CD8-positive, alpha-beta memory T cell (primary cell): ENCODE measurements around the gene METTL16. TPM values are rescaled to one million over a fixed set of nuclear protein-coding genes. Genes with fewer than 3 reads are reported as not detected.
"Not testable (repeated sequence)": the region's sequence is repeated elsewhere in the genome, so short reads cannot be mapped to it uniquely, and the experiment has no call there.

Source experiments
- CTCF ChIA-PET: fragments of 350-600 bp; sonication (Branson Sonifier 250); formaldehyde crosslinking; loops from one replicate; lab custom pipeline; 2021; ENCODE audit warnings: antibody characterized with exemption; lab: Charles Lee
- POLR2A ChIA-PET: fragments of 350-600 bp; sonication (Branson Sonifier 250); formaldehyde crosslinking; loops from one replicate; lab custom pipeline; 2021; ENCODE audit warnings: antibody characterized with exemption; lab: Charles Lee
- DNase-seq, 5 donors: peaks; one replicate each; pipeline versions ENCODE4 v3.0.0 to v3.0.0-alpha.2; 2020 to 2022; ENCODE audit warnings: mixed read lengths in 1 of 5
- H3K27ac ChIP-seq: one replicate; pipeline ENCODE4 v1.7.0; 2013; ENCODE audit warnings: low read depth, mild to moderate bottlenecking, low read length, moderate library complexity
- H3K27me3 ChIP-seq: 2 replicates; pipeline ENCODE4 v1.7.0; 2013; ENCODE audit warnings: low read length, mild to moderate bottlenecking; ENCODE audit not compliant: insufficient read depth, poor library complexity, severe bottlenecking
- H3K36me3 ChIP-seq: 2 replicates; pipeline ENCODE4 v1.7.0; 2013; ENCODE audit warnings: mild to moderate bottlenecking, low read length, moderate library complexity; ENCODE audit not compliant: insufficient read depth
- H3K4me1 ChIP-seq: 2 replicates; pipeline ENCODE4 v1.7.0; 2013; ENCODE audit warnings: mild to moderate bottlenecking, low read length, moderate library complexity; ENCODE audit not compliant: insufficient read depth
- H3K4me3 ChIP-seq: 2 replicates; pipeline ENCODE4 v1.7.0; 2013; ENCODE audit warnings: mild to moderate bottlenecking, low read length
- H3K9me3 ChIP-seq: 2 replicates; pipeline ENCODE4 v1.7.0; 2013; ENCODE audit warnings: mild to moderate bottlenecking, low read length
- H3K27ac Mint-ChIP-seq, 8 donors: one replicate each; pipeline ENCODE4 v1.8.0; 2020 to 2021; ENCODE audit warnings: mixed read lengths in 8 of 8, mild to moderate bottlenecking in 6 of 8, inconsistent platforms in 3 of 8, moderate library complexity in 3 of 8
- H3K27me3 Mint-ChIP-seq, 2 donors: one replicate each; pipeline ENCODE4 v1.8.0; 2020 to 2021; ENCODE audit warnings: mixed read lengths in 2 of 2, mild to moderate bottlenecking in 1 of 2, moderate library complexity in 1 of 2
- H3K36me3 Mint-ChIP-seq, 3 donors: one replicate each; pipeline ENCODE4 v1.8.0; 2020 to 2021; ENCODE audit warnings: mixed read lengths in 3 of 3, inconsistent platforms in 1 of 3, mild to moderate bottlenecking in 1 of 3
- H3K4me1 Mint-ChIP-seq, 3 donors: one replicate each; pipeline ENCODE4 v1.8.0; 2020 to 2021; ENCODE audit warnings: mixed read lengths in 3 of 3, inconsistent platforms in 1 of 3, mild to moderate bottlenecking in 1 of 3
- H3K4me3 Mint-ChIP-seq, 7 donors: one replicate each; pipeline ENCODE4 v1.8.0; 2020 to 2021; ENCODE audit warnings: mixed read lengths in 7 of 7, mild to moderate bottlenecking in 6 of 7, moderate library complexity in 4 of 7, inconsistent platforms in 2 of 7
- H3K9me3 Mint-ChIP-seq, 5 donors: one replicate each; pipeline ENCODE4 v1.8.0; 2020 to 2022; ENCODE audit warnings: mixed read lengths in 5 of 5, mild to moderate bottlenecking in 3 of 5, moderate library complexity in 2 of 5, inconsistent platforms in 1 of 5
- polyA plus RNA-seq: library from polyadenylated mRNA; unstranded; fragments of 300-500 nt; fragmentation: Illumina TruSeq; gene quantifications from one replicate; pipeline ENCODE4 v1.2.3, GENCODE V29; 2021
- total RNA-seq, 2 experiments: library from RNA; stranded (reverse); gene quantifications; one replicate each; pipeline ENCODE4 v1.2.3, GENCODE V29; 2021

METTL16 gene
- total RNA-seq, result 10 to 100 TPM; 67.2 to 72.0 TPM
- 30.3 TPM for polyA plus RNA-seq

DNA sequence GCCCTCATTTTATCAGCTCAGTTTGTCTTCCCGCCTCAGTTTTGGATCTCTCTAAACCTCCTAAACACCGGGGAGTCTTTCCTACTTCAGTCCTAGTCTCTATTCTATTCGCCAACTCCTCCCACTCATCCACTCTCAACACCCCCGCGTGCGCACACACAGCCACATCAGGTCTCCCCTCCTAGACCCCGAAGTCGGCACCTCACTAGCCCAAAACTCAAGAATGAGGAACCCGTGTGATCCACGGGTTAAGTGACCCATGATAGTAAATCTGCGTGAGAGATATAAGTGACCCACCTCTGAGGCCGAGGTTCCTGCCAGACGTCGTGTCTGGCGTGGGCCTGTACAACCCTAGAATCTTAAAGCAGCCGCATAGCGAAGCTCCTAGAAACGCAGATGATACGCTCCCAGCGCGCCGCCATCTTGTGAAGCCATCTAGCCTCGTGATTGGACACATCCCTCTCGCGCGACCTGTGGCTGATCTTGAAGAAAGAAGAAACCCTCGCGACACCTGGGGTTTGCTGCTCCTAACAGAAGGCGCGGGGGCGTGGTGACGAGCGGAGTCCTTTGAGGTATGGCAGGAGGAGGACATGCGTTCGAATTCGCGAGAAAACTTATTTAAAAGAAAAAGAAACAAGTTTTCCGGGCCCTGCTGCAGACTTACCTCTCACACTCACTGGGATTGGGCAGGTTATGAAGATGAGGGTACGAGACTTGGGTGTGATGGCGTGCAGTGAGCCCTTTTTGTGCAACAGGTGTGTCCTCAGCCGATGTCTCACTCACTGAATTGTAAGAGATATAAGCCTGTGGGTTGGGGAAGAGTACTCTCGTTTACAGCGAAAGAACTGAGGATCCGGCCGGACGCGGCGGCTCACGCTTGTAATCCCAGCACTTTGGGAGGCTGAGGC is at the start of gene METTL16:
Gene METTL16 (minus strand): TSS at position 427 of the 908 bp plus-strand sequence. CDS start 9,557 bp downstream, outside the sequence.
- H3K4me1 ChIP-seq, result peaks cover 26% of the 10 kb centered on the region
- no peaks in the 10 kb centered on the region for H3K9me3 ChIP-seq
- H3K4me1 Mint-ChIP-seq, result peaks cover 16 to 21% (median 18%) of the 10 kb centered on the region in 3 donors
- H3K4me3 ChIP-seq, result peak within 1 kb of the TSS; percentile 96
- no peaks in the 10 kb centered on the region for H3K36me3 ChIP-seq
- peak within 1 kb of the TSS; percentile 96 for H3K27ac ChIP-seq
- ChIA-PET CTCF (interaction anchor here (1.1 to 1.4 kb wide), 3 partner anchors 81 to 129 kb away, joined by 3 to 4 read pairs (median 3); no protein-coding TSS in a partner anchor), POLR2A (interaction anchor here (0.5 to 1.7 kb wide), 9 partner anchors 30 to 1761 kb away, joined by 3 to 10 read pairs (median 3); partner anchors contain the start of gene PAFAH1B1)
- no peaks in the 10 kb centered on the region for H3K27me3 Mint-ChIP-seq
- H3K36me3 Mint-ChIP-seq, result peaks cover 4 to 15% (median 6%) of the 10 kb centered on the region in 3 donors
- H3K9me3 Mint-ChIP-seq, result no peaks in the 10 kb centered on the region
- H3K4me3 Mint-ChIP-seq, result peak within 1 kb of the TSS in 1 of 7 donors; percentile 33
- no peaks in the 10 kb centered on the region for H3K27me3 ChIP-seq
- peak; percentile 94 to 98 (median 96) for DNase-seq
- peak within 1 kb of the TSS in 4 of 8 donors; percentile 10 to 77 (median 17) for H3K27ac Mint-ChIP-seq

GRCh38 chr17:2560658-2561057 is 49.0 kb upstream of the METTL16 start:
- ChIA-PET CTCF (no interaction called here), POLR2A (no interaction called here)
- no peaks in the 10 kb centered on the region for H3K27me3 ChIP-seq
- H3K4me3 ChIP-seq, result no peak overlapping the region
- Mint-ChIP-seq H3K9me3 (no peaks in the 10 kb centered on the region), H3K36me3 (no peaks in the 10 kb centered on the region), H3K4me3 (no peak overlapping the region), H3K4me1 (peaks cover 6 to 10% (median 7%) of the 10 kb centered on the region in 3 donors), H3K27ac (no peak overlapping the region), H3K27me3 (peaks cover 6 to 23% of the 10 kb centered on the region in 2 donors)
- H3K9me3 ChIP-seq, result no peaks in the 10 kb centered on the region
- H3K4me1 ChIP-seq, result peaks cover 8% of the 10 kb centered on the region
- no peaks in the 10 kb centered on the region for H3K36me3 ChIP-seq
- DNase-seq, result no peak
- no peak overlapping the region for H3K27ac ChIP-seq

- H3K9me3 ChIP-seq, result no peaks in the 10 kb centered on the region
- Mint-ChIP-seq H3K27ac (no peak overlapping the region), H3K9me3 (peaks cover 0 to 2% (median 0%) of the 10 kb centered on the region in 5 donors), H3K27me3 (peaks cover 12 to 19% of the 10 kb centered on the region in 2 donors), H3K4me3 (no peak overlapping the region), H3K36me3 (no peaks in the 10 kb centered on the region), H3K4me1 (no peaks in the 10 kb centered on the region)
- H3K27me3 ChIP-seq, result no peaks in the 10 kb centered on the region
- CTCF ChIA-PET, result no interaction called here
- H3K36me3 ChIP-seq, result no peaks in the 10 kb centered on the region
- H3K4me1 ChIP-seq, result no peaks in the 10 kb centered on the region
- no peak overlapping the region for H3K27ac ChIP-seq
- no peak for DNase-seq
- POLR2A ChIA-PET, result no interaction called here
- H3K4me3 ChIP-seq, result no peak overlapping the region
Measured at GRCh38 chr17:2551928-2552327, 40.2 kb upstream of the METTL16 start.

DNA sequence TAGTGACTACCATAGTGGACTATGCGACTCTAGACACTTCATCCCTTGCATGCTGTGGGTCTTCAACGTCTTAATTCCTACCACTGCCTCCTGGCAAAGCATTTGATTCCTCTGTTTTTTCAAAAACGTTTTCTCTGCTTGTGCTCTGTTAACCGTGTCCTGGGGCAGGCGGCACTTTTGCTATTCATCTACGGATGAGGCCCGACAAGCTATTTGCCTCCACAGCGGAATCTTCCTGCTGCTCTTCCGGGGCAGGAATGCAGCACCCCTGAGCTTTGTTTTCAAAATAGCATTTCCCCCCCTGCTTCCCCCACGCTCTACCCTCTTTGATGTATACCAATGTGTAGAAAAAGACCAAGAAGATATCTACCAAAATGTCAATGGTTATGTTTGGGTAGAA is 39.8 kb upstream of the METTL16 start:
- Mint-ChIP-seq H3K4me1 (no peaks in the 10 kb centered on the region), H3K36me3 (no peaks in the 10 kb centered on the region), H3K4me3 (no peak overlapping the region), H3K27ac (no peak overlapping the region), H3K9me3 (peaks cover 0 to 2% (median 0%) of the 10 kb centered on the region in 5 donors), H3K27me3 (peaks cover 14 to 15% of the 10 kb centered on the region in 2 donors)
- Histone ChIP-seq H3K27me3 (no peaks in the 10 kb centered on the region), H3K4me1 (no peaks in the 10 kb centered on the region), H3K4me3 (no peak overlapping the region), H3K36me3 (no peaks in the 10 kb centered on the region), H3K9me3 (no peaks in the 10 kb centered on the region), H3K27ac (no peak overlapping the region)
- POLR2A ChIA-PET, result no interaction called here
- CTCF ChIA-PET, result no interaction called here
- DNase-seq, result no peak

GRCh38 chr17:2549392-2550211 is 37.9 kb upstream of the METTL16 start:
- Histone ChIP-seq H3K27ac (no peak overlapping the region), H3K27me3 (no peaks in the 10 kb centered on the region), H3K4me3 (no peak overlapping the region), H3K9me3 (no peaks in the 10 kb centered on the region), H3K36me3 (no peaks in the 10 kb centered on the region), H3K4me1 (no peaks in the 10 kb centered on the region)
- DNase-seq, result no peak
- no peaks in the 10 kb centered on the region for H3K4me1 Mint-ChIP-seq
- no peak overlapping the region for H3K27ac Mint-ChIP-seq
- H3K36me3 Mint-ChIP-seq, result peaks cover 0 to 2% (median 0%) of the 10 kb centered on the region in 3 donors
- H3K4me3 Mint-ChIP-seq, result no peak overlapping the region
- ChIA-PET POLR2A (no interaction called here), CTCF (no interaction called here)
- H3K27me3 Mint-ChIP-seq, result peaks cover 14 to 18% of the 10 kb centered on the region in 2 donors
- H3K9me3 Mint-ChIP-seq, result peaks cover 0 to 2% (median 0%) of the 10 kb centered on the region in 5 donors

DNA sequence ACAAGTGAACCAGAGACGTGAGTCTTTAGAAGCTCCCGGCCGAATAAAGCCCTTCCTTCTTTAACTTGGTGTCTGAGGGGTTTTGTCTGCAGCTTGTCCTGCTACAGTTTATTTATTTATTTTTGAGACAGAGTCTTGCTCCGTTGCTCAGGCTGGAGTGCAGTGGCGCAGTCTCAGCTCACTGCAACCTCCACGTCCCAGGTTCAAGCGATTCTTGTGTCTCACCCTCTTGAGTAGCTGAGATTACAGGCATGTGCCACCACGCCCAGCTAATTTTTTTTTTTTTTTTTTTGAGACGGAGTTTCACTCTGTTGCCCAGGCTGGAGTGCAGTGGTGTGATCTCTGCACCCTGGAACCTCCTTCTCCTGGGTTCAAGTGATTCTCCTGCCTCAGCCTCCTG is 36.3 kb upstream of the METTL16 start:
- H3K9me3 ChIP-seq, H3K36me3 ChIP-seq, H3K4me3 Mint-ChIP-seq, H3K4me3 ChIP-seq, H3K36me3 Mint-ChIP-seq, DNase-seq, CTCF ChIA-PET, H3K9me3 Mint-ChIP-seq, H3K27ac ChIP-seq, H3K27me3 ChIP-seq, POLR2A ChIA-PET, H3K27ac Mint-ChIP-seq, H3K4me1 Mint-ChIP-seq, H3K4me1 ChIP-seq: not testable (repeated sequence)
- H3K27me3 Mint-ChIP-seq, result peaks cover 14 to 18% of the 10 kb centered on the region in 2 donors

GRCh38 chr17:2547176-2547575 is 35.5 kb upstream of the METTL16 start:
- no peak for DNase-seq
- H3K9me3 ChIP-seq, result no peaks in the 10 kb centered on the region
- Mint-ChIP-seq H3K4me1 (no peaks in the 10 kb centered on the region), H3K36me3 (peaks cover 0 to 2% (median 0%) of the 10 kb centered on the region in 3 donors), H3K27ac (no peak overlapping the region), H3K9me3 (no peaks in the 10 kb centered on the region), H3K27me3 (peaks cover 12 to 17% of the 10 kb centered on the region in 2 donors), H3K4me3 (no peak overlapping the region)
- no peaks in the 10 kb centered on the region for H3K27me3 ChIP-seq
- no peak overlapping the region for H3K4me3 ChIP-seq
- ChIA-PET CTCF (no interaction called here), POLR2A (interaction anchor here (0.6 kb wide), 1 partner anchor 119 kb away, joined by 3 read pairs; no protein-coding TSS in a partner anchor)
- no peak overlapping the region for H3K27ac ChIP-seq
- H3K36me3 ChIP-seq, result no peaks in the 10 kb centered on the region
- no peaks in the 10 kb centered on the region for H3K4me1 ChIP-seq
